ENCODE results near the gene ZNF25.
"Not testable (repeated sequence)": the region's sequence is repeated elsewhere in the genome, so short reads cannot be mapped to it uniquely, and the experiment has no call there.

The ZNF25 gene

DNA sequence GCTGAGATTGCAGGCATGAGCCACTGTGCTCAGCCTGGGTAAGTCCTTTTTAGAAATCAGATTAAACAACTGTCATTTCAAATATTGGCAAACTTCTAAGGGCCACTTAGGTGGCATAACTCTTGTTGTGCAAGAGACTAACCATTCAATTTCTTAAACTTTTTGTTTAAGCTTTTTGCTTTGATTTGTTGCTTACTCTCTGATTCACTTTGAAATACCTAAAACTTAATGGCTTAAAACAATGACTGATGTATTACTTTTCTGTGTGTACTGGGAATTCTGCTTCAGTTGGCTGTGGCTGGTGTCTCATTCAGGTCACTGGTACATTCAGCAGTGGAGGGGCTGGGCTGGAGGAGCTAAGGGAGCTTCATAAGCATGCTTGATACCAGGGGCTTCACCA lies 28.9 kb downstream of the ZNF25 start:
- no peaks in the 10 kb centered on the region for H3K9me3 ChIP-seq
- TF ChIP-seq, protein P1, sequence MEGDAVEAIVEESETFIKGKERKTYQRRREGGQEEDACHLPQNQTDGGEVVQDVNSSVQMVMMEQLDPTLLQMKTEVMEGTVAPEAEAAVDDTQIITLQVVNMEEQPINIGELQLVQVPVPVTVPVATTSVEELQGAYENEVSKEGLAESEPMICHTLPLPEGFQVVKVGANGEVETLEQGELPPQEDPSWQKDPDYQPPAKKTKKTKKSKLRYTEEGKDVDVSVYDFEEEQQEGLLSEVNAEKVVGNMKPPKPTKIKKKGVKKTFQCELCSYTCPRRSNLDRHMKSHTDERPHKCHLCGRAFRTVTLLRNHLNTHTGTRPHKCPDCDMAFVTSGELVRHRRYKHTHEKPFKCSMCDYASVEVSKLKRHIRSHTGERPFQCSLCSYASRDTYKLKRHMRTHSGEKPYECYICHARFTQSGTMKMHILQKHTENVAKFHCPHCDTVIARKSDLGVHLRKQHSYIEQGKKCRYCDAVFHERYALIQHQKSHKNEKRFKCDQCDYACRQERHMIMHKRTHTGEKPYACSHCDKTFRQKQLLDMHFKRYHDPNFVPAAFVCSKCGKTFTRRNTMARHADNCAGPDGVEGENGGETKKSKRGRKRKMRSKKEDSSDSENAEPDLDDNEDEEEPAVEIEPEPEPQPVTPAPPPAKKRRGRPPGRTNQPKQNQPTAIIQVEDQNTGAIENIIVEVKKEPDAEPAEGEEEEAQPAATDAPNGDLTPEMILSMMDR (IDR thresholded peaks at IDR 0.05), result no peak
- no peaks in the 10 kb centered on the region for H3K4me1 ChIP-seq
- DNase-seq, result no peak
- intact Hi-C loops (cut with DNase I; ENCODE audit: low total_unique reads), result no loop called here
- H3K36me3 ChIP-seq, result peaks cover 37 to 42% (median 41%) of the 10 kb centered on the region in 3 donors
- no peaks in the 10 kb centered on the region for H3K27me3 ChIP-seq
- no peak overlapping the region for H3K27ac ChIP-seq
- no peak overlapping the region for H3K4me3 ChIP-seq

DNA sequence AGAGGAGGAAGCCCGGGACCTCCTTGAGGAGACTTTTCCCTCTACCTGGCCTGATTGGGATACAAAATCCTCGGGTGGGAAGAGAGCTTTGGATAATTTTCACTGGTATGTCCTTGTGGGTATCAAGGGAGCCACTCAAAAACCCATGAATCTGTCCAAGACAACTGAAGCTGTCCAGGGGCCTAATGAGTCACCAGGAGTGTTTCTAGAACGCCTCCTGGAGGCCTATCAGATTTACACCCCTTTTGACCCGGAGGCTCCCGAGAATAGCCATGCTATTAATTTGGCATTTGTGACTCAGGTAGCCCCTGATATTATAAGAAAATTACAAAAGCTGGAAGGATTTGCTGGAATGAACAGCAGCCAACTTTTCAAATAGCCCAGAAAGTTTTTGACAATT lies 38.6 kb downstream of the ZNF25 start:
- no peak overlapping the region for H3K4me3 ChIP-seq
- H3K36me3 ChIP-seq, result no peaks in the 10 kb centered on the region
- TF ChIP-seq, protein P1 (IDR thresholded peaks at IDR 0.05), result no peak
- H3K4me1 ChIP-seq, result no peaks in the 10 kb centered on the region
- H3K27ac ChIP-seq, result no peak overlapping the region
- intact Hi-C loops (cut with DNase I; ENCODE audit: low total_unique reads), result no loop called here
- DNase-seq, result no peak
- H3K9me3 ChIP-seq, result no peaks in the 10 kb centered on the region
- no peaks in the 10 kb centered on the region for H3K27me3 ChIP-seq

DNA sequence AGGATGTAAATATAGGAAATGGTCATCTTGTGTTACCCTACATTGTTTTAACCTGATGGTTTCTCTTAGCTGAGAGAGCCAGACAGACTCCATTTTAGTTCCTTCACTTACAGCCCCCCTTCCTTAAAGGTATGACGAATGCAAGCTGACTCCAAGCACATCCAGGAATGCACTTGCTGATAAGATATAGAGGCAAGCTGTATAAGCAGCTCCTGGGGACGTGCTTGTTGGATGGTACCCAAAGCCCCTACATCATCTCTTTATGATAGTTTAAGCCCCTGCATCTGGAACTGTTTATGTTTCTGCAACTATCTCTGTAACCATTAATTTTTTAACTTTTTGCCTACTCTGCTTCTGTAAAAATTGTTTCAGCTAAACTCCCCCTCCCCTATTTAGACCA lies 41.7 kb downstream of the ZNF25 start:
- TF ChIP-seq, protein P1 (IDR thresholded peaks at IDR 0.05), result no peak
- Histone ChIP-seq H3K4me1 (no peaks in the 10 kb centered on the region), H3K27me3 (no peaks in the 10 kb centered on the region), H3K4me3 (no peak overlapping the region), H3K27ac (no peak overlapping the region), H3K36me3 (no peaks in the 10 kb centered on the region), H3K9me3 (no peaks in the 10 kb centered on the region)
- intact Hi-C loops (cut with DNase I; ENCODE audit: low total_unique reads), result no loop called here
- DNase-seq, result no peak

DNA sequence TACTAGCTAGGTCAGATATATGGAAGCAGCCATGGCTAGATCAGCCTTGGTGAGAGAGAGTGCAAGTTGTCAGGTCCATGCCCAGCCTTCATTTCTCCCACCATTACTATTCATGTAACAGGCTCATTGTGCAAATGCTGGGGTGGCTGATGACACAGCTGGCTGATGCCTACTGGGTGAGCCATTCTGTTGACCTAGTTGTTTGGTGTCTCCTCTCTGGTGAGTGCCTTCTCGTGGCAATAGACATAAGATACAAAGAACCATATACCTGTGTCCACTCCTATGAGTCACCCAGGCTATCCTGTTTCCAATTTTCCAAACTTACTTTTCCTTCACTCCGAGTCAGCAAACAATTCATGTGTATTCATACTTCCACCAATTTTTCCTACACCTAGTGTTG lies 46.0 kb downstream of the ZNF25 start:
- Histone ChIP-seq H3K27ac (no peak overlapping the region), H3K4me1 (no peaks in the 10 kb centered on the region), H3K4me3 (no peak overlapping the region), H3K9me3 (no peaks in the 10 kb centered on the region), H3K27me3 (no peaks in the 10 kb centered on the region), H3K36me3 (no peaks in the 10 kb centered on the region)
- no peak for DNase-seq
- intact Hi-C loops (cut with DNase I; ENCODE audit: low total_unique reads), result no loop called here
- TF ChIP-seq, protein P1 (IDR thresholded peaks at IDR 0.05), result no peak

DNA sequence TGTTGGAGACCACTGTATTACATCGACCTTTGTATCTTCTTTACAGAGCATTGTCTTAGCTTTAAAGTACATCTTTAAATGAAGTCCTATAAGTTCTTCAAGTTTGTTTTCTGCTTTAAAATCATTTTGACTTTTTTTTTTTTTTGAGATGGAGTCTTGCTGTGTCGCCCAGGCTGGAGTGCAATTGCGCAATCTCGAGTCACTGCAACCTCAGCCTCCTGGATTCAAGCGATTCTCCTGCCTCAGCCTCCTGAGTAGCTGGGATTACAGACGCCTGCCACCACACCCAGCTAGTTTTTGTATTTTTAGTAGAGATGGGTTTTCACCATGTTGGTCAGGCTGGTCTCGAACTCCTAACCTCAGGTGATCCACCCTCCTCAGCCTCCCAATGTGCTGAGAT lies 68.3 kb downstream of the ZNF25 start:
- H3K4me1 ChIP-seq; intact Hi-C loops (cut with DNase I; ENCODE audit: low total_unique reads); H3K27me3 ChIP-seq; H3K27ac ChIP-seq; H3K36me3 ChIP-seq; H3K4me3 ChIP-seq; H3K9me3 ChIP-seq; DNase-seq: not testable (repeated sequence)

DNA sequence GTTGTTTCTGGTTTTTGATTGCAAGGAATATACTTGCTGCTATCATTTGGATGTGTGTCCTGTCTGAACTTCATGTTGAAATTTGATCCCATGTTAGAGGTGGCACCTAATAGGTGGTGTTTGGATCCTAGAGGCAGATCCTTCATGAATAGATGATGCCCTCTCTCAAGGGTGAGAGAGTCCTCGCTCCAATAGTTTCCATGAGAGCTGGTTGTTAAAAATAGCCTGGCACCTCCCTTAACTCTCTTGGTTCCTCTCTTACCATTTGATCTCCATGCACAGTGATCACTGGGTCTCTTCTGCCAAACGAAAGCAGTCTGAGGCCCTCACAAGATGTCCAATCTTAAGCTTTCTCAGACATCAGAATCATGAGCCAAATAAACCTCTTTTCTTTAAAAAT lies 70.1 kb downstream of the ZNF25 start:
- H3K27ac ChIP-seq, result no peak overlapping the region
- H3K27me3 ChIP-seq, result no peaks in the 10 kb centered on the region
- TF ChIP-seq, protein P1 (IDR thresholded peaks at IDR 0.05), result no peak
- no peak overlapping the region for H3K4me3 ChIP-seq
- intact Hi-C loops (cut with DNase I; ENCODE audit: low total_unique reads), result no loop called here
- H3K9me3 ChIP-seq, result peaks cover 0 to 4% (median 0%) of the 10 kb centered on the region in 3 donors
- no peak for DNase-seq
- H3K36me3 ChIP-seq, result no peaks in the 10 kb centered on the region
- H3K4me1 ChIP-seq, result no peaks in the 10 kb centered on the region
